Measurements from ENCODE around the gene LCN1.

The LCN1 gene

DNA sequence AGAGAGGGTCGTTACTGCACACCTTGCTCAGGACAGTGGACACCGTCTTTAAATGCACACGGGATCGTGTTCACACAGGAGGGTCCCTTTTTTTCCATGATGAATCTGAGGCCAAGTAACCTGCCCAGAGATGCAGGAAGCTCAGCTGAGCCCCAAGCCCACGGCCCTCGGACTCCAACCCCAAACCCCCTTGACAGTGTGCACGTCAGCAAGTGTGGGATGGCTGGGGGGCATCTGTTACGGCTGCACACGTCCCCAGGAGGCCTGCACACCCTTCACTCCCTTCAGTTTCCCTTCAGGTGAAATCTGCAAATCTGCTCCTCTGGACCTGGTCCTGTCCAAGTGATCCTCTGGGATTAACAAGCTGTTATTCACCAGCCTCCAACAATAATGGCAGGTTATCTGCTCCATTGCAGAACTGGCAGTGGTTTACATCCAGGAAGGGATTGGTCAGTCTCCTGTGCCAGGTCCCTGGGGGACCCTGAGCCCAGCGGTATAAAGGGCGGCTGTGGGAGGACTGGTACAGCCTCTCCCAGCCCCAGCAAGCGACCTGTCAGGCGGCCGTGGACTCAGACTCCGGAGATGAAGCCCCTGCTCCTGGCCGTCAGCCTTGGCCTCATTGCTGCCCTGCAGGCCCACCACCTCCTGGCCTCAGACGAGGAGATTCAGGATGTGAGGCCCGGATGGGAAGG is at the start of gene LCN1:
Gene LCN1 (plus strand): TSS at position 525 of the 692 bp plus-strand sequence. CDS start 58 bp downstream, at position 583.
- no peak for DNase-seq (ENCODE audit: low read depth in 2 of 3, low spot score in 2 of 3)

DNA sequence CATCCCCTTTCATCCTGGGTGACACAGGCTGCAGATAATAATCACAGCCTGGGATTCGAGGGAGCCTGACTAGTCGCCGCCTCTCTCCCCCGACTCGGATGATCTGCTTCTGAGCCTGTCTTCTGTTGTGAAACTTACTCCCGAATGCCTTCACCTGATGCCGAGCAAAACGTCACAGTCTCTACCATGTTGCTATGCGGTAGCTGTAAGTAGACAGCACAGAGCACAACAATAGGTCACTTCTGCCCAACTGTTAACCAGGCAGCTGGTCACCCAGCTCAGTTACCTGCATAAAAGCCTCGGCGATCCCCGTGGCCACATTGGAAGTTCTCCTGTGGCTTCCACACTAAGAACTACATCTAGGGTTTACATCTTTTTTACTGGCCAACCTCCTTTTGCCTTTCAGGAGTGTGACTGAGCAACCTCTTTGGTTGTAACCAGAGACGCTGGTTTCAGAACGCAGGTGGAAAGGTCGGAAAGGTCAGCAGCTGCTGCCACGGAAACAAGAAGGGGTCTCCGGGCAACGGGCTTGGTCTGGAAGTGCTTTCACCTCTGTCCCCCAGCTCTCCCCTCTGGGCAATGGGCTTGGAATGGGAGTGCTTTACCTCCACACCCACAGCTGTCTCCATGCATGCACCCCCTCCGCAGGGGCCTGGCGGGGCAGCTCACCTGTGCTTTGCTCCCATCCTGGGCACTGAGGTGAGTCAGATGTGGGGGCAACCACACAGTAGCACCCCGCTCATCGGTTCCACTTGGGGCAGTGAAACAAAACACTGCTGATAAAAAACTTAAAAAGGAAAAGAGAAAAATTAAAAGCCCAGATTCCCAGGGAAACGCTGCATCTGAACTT is 49.2 kb upstream of the LCN1 start:
- DNase-seq (ENCODE audit: low read depth in 2 of 3, low spot score in 2 of 3): no peak

DNA sequence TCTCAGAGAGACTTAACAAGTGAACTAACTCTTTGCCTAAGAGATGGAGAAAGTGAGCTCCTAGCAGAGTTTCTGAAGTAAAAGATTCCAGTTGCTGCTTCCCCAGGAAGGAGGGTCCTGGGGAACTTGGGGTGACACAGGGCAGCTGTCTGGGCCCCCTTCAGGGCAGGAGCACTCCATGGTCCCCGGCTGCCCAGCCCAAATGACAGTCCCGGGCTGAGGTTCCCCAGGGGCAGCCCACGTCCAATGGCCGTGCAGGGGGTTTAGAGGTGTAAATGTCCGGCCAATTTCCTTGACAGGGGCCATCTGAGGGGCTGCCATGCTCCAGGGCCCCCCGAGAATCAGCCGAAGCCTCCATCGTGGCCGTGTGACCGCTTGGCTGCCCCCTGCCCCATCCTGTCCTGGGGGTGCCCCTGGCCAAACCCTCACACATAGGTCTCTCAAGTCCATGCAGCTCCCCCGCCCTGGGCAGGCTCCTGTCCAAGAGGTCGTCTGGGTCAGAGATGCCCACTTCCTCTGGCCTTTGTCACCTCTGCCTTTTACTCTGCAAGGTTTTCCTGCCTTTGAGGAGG is 47.2 kb upstream of the LCN1 start:
- DNase-seq (ENCODE audit: low read depth in 2 of 3, low spot score in 2 of 3): no peak

DNA sequence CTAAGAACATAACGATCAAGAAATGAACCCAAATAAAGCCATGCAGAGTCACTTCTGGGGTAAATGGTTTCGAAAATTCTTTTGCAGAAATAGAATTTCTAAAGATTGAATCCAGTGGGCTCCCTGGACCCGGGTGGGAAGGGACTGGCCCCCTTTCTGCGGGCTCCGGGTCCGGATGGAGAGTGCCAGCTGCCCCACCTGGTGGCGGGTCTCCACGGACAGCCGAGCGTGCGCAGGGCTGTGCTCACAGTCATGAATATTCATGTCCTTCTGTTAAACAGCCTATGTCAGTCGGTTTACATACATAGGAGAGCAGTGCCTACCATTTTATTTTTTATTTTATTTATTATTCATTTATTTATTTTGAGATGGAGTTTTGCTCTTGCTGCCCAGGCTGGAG is 46.3 kb upstream of the LCN1 start:
- no peak for DNase-seq (ENCODE audit: low read depth in 2 of 3, low spot score in 2 of 3)

DNA sequence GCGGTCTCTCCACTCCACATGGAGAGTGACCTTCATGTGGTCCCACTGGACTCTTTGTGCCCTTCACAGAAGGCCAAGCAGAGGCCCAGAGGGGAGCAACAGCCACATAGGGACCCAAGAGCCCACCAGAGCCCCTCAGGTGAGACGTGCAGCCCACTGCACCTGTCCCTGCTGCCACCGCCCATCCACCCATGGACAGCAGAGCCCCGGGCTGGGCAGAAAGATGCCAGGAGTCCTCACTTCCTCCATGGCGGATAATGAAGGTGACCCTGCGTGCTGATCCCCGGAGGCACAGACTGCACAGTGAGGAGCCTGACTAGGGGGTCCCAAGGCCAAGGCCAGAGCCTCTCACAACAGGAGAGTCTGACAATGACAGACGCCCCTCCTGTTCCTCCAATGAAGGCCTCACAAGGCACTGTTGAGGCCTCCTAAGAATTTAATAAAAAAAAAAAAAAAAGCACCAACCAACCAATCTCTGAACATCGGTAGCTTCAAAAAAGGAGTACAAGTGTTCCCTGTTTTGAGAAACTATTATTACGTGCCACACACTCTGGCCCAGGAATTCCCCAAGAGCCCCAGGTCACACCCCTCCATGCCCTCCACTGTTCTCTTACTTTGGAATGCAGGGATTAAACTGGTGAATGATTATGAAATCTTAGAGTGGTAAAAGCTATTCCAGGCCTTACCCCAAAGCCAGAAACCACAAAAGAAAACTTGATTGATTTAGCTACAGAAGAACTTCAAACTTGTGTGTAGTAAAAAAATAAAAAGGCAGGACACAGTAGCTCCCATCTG is 44.5 kb upstream of the LCN1 start:
- no peak for DNase-seq (ENCODE audit: low read depth in 2 of 3, low spot score in 2 of 3)

DNA sequence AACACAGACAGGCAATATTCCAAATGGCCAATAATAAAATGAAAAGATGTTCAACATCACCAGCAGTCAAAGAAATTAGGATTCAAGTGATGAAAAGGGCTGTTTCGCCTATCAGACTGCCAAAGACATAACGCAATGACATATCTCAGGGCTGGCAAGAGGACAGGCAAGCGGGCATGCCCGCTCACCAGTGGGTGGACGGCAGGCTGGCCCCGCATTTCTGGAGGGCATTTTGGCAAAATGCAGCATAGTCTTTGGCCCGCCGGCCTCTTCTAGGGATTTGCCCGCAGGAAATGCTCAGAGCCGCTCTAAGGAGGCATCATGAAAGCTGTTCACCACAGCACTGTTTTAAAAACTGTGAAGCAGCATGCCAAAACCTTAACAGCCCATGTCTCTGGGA is 43.0 kb upstream of the LCN1 start:
- no peak for DNase-seq (ENCODE audit: low read depth in 2 of 3, low spot score in 2 of 3)

DNA sequence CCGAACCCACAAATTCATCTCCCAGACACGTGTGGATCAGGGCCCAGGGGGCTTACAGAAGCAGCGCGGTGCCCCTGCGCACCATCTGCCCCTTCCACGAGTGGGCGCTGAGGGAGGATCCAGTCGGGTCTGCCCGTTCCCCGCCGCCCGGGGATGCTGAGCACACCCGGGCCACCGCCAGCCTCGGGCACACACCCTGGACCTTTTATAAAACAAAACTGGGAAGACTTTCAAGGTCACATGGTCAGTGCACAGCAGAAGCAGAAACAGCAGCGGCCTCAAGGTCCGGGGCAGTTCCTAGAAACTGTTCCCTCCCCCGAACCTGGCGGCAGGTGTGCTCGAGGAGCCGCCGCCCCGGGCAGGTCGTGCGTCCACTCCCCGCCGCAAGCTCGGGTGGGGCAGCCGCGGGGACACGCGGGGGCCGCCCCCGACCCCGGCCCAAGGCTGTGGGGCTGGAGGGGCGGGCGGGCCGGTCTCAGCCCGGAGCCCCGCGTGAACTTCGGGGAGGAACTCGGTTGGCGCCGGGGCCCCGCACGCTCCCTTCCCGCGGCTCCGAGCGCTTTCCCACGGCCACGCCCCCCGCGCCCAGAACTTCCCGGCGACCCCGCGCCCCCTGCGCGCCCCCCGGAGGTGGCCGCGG is 42.3 kb upstream of the LCN1 start:
- DNase-seq (ENCODE audit: low read depth in 2 of 3, low spot score in 2 of 3): no peak

DNA sequence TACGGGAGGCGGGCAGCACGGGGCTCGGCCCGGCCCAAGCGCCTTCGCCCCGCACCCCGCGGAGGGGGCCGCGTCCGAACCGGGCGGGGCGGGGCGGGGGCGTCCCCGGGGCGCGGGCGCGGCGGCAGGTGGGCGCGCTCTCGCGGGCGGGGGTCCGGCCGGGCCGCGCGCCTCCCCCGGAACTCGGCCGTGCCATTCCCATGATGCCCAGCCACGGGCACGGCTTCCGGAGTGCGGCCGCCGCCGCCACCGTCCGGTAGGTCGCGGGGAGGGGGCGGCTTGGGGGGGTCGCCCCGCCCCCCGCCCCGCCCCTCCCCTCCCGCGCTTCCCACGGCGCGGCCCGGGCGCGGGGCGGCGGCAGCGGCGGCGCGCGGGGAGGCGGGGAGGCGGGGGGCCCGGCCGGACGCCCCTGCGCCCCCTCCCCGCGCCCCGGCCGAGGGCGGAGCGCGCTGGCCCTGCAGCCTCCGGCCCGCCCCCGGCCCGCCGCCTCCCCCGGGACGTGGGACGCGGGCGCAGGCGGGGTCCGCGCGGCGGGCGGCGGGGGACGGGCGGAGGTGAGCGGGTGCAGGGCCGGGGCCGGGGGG is 41.7 kb upstream of the LCN1 start, which contains the start of gene PPP1R26:
Gene PPP1R26 (plus strand): TSS at position 314 of the 584 bp plus-strand sequence. CDS start 4,729 bp downstream, outside the sequence.
- no peak for DNase-seq (ENCODE audit: low read depth in 2 of 3, low spot score in 2 of 3)

DNA sequence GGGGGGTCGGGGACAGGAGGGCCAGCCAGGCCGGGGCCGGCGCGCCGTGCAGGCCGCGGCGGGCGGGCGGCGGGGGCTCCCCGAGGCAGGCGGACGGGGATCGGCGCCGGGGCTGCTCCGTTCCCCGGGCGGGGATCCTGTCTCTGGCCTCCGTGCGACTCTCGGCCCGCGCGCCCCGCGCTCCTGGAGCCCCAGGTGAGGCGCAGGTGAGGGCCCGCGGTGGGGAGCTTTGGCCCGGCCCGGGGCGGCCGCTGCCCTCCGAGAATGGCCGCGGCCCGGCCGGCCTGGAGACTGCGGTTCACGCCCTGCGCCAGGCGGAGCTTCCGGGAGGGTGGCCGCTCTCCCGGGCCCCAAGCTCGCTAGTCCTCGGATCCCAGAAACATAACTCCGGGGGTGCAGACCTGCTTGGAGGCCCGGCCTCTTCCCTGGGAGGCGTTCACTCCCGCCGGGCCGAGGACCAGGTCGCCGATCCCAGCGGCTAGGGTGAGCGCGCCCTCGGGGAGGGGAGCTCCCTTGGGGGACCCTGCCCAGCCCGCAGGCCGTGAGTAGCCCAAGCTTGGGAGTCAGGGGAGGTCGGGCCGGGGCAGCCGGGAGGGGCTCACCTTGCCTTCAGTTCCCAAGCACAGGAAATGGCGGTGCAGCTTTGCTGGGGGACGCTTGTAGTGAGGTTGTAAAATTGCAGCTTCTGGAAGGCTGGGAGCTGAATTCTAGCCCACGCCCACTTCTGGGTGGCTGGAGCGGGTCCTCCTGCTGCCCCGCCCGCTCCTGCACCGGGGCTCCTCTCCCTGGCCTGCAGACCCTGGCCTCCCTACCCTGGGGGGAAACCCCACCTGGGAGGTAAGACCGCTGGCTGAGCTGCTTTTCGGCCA is 40.9 kb upstream of the LCN1 start:
- DNase-seq (ENCODE audit: low read depth in 2 of 3, low spot score in 2 of 3): no peak

DNA sequence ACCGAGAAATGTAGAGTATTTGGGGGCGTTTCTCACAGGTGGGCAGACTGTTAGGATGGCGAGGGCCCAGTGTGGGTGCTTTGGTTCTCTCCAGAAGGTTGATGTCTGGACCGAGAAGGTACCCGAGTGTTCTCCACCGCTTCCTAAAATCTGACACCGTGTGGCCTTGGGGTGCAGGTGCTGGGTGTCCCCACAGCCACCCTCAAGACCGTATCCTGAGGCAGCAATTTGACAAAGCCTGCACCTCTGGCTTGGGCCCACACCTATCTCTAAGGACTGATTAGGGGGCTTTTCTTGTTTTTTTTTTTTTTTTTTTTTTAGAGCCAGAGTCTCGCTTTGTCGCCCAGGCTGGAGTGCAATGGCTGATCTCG is 40.3 kb upstream of the LCN1 start:
- no peak for DNase-seq (ENCODE audit: low read depth in 2 of 3, low spot score in 2 of 3)

DNA sequence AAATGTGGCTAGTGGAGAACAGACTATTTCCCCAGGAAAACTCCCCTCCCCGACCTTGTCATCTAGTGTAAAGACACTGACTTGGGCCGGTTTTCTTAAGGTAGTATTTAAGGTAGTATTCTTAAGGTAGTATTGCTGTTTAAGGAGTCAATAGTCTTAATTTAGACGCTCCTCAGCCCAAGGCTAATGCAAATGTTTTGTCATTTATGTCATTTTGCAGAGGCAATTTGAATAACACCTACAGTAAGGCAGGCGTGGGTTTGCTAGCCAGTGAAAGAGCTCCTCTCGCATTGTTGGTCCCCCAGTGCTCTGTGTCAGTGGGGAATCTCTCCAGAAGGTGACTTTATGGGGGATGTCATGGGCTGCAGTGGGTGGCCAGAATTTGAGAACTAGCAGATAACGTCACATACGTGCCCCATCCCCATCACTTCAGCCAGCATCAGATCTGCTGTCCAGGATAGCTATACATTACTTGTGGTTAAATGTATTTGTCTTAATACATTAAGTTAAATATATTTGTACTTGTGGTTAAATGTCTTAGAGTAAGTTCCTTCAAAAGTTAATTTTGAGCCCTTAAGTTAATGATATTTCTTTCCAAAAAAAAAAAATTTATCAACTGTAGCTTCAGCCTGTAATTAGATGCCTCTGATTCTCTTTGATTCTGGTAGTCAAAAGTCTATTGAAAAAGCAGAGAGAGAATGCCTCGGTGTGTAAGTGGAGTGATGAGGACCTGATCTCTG is 39.1 kb upstream of the LCN1 start:
- no peak for DNase-seq (ENCODE audit: low read depth in 2 of 3, low spot score in 2 of 3)

DNA sequence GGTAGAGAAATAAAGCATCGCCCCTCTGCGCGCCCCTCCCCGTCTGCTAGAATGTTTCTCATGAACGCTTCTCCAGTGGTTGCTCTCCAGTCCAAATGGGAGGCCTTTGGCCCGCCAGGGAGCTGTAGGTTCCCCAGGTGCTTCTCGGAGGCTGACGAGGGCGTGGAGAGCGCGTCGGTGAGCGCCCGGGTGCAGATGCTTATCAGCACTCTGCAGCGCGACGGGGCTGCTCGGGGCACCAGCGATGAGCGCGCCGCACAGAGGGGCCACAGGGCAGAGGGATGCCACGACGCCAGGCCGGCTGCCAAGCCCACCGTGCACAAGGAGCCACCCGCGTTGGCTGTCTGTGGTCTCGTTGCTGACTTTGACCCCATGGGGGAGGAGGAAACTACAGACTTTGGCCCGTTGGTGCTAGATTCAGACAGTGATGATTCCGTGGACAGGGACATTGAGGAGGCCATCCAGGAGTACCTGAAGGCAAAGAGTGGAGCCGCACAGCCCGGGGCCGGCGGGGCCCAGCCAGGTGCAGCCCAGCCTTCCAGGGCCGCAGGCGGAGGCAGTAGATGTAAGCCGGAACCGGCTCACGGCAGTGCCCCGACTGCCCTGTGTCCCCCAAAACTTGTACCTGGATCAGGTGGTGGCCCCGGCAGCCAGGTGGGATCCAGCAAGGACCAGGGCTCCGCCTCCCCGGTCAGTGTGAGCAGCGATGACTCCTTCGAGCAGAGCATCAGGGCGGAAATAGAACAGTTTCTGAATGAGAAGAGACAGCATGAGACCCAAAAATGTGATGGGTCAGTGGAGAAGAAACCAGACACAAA is 36.6 kb upstream of the LCN1 start:
- DNase-seq (ENCODE audit: low read depth in 2 of 3, low spot score in 2 of 3): no peak

DNA sequence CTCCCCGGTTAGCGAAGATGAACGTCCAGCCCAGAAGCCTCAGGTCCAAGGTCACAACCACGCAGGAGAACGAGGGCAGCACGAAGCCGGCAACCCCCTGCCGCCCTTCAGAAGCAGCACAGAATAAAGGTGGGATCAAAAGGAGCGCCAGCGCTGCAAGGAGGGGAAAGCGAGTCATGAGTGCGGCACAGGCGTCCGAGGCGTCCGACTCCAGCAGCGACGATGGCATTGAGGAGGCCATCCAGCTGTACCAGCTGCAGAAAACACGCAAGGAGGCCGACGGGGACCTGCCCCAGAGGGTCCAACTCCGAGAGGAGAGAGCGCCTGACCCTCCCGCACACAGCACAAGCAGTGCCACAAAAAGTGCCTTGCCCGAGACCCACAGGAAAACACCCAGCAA is 35.9 kb upstream of the LCN1 start:
- DNase-seq (ENCODE audit: low read depth in 2 of 3, low spot score in 2 of 3): no peak

DNA sequence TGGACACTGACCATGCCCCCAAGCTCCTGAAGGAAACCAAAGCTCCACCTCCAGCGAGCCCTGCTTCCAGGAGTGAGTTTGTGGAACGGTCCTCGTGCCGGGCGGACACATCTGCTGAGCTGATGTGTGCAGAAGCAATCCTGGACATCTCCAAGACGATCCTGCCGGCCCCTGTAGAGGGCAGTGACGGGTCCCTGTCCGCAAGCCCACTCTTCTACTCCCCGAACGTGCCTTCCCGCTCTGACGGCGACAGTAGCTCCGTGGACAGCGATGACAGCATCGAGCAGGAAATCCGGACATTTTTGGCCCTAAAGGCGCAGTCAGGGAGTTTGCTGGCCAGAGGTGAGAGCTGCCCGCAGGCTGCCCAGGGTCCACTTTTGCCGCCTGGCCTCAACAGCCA is 35.4 kb upstream of the LCN1 start:
- DNase-seq (ENCODE audit: low read depth in 2 of 3, low spot score in 2 of 3): no peak

DNA sequence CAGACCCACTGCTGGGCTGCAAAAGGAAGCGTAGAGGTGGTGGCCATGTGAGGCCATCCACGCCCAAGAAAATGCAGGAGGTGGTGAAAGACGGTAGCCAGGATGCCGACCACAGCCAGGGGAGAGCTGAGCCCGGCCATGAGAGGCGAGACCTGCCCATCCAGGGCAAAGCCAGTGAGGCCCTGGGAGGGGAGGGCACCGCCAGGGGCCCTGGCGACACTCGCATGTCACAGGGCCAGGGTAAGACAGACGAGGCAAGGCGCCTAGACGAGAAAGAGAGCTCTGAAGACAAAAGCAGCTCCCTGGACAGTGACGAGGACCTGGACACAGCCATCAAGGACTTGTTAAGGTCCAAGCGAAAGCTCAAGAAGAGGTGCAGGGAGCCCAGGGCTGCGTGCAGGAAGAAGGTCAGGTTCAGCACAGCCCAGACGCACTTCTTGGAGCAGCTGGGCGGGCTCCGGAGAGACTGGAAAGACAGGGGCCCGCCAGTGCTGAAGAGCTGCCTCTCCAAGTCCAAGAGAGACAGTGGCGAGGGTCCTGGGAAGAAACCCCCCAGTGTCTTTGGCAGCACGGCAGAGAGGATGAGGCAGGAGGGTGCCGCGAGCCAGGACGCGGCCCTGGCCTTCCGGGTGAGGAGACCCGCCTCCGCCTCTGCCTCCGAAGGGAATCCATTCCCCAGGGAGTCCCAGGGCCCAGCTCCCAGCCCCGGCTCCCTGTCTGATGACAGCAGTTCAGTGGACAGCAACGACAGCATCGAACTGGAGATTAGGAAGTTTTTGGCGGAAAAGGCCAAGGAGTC is 34.8 kb upstream of the LCN1 start:
- no peak for DNase-seq (ENCODE audit: low read depth in 2 of 3, low spot score in 2 of 3)

DNA sequence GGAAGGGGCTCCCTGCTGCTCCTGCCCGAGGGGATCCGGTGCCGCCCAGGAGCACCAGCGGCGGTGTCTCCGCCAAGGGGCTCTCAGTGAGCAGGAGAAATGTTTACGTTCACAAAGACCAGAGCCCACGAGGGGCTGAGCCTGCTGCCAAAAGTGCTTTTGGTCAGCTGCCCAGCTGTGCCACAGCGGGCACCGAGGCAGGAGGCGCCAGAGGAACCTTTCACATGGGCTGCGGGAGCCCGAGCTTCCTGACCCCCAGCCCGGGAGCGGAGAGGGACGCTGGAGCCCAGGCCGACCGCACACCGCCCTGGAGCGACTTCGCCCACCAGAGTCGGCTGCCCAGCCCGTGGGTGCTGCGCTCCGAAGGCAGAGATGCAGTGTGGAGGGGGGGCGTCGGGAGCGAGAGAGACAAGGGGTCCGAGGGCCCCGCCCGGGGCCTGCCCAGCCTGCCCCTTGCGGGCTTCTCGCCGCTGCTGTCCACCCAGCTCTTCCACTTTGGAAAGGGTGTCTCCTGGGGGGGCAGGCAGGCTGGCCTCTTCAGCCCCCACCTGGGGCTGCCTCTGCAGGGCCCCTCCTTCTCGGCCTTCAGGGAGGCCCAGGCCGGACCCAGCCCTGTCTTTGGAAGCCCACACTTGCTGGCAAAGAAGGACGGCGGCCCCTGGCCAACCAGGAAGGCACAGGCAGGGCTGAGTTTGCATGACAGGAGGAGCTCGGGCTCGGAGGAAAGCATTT is 33.8 kb upstream of the LCN1 start:
- DNase-seq (ENCODE audit: low read depth in 2 of 3, low spot score in 2 of 3): no peak

DNA sequence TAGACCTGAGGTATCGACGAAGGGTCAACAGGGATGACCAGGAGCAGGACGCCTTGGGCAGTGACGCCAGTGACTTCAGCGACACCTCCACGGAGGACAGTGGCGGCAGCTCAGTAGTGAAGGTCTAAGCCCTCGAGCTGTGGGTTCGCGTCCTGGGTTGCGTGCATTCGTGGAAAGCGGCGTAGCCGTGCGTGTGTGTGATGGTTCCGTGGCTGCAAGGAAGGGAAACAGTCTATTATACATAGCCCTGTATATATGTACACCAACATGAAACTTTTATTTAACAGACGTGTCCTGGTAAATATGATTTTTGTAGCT is 33.3 kb upstream of the LCN1 start:
- no peak for DNase-seq (ENCODE audit: low read depth in 2 of 3, low spot score in 2 of 3)
